ENCODE data around the gene ITGA2.
"Not testable (repeated sequence)": the region's sequence is repeated elsewhere in the genome, so short reads cannot be mapped to it uniquely, and the experiment has no call there.

The ITGA2 gene

GRCh38 chr5:53109056-53109442 is 119.9 kb downstream of the ITGA2 start:
- DNase-seq: no peak

GRCh38 chr5:53109443-53110127 is 120.4 kb downstream of the ITGA2 start, which contains the start of gene MOCS2:
MOCS2 (minus strand) TSS chr5:53109757; CDS start chr5:53107174, 2,583 bp downstream.
- peak; percentile 84 for DNase-seq

- no peak for DNase-seq
Measured at GRCh38 chr5:53110156-53110555, 121.0 kb downstream of the ITGA2 start.

GRCh38 chr5:53111139-53111538 is 122.0 kb downstream of the ITGA2 start:
- no peak for DNase-seq

- DNase-seq: not testable (repeated sequence)
Measured at GRCh38 chr5:53112307-53112706, 123.2 kb downstream of the ITGA2 start.

GRCh38 chr5:53112909-53113308 is 123.8 kb downstream of the ITGA2 start:
- DNase-seq: no peak

- no peak for DNase-seq
Measured at GRCh38 chr5:53113947-53114346, 124.8 kb downstream of the ITGA2 start.

- DNase-seq: no peak
Measured at GRCh38 chr5:53114988-53115387, 125.8 kb downstream of the ITGA2 start.

- DNase-seq: no peak
Measured at GRCh38 chr5:53116597-53116996, 127.4 kb downstream of the ITGA2 start.

- DNase-seq: no peak
Measured at GRCh38 chr5:53118879-53119278, 129.7 kb downstream of the ITGA2 start.

- DNase-seq: no peak
Measured at GRCh38 chr5:53120165-53120564, 131.0 kb downstream of the ITGA2 start.

- peak; percentile 22 for DNase-seq
Measured at GRCh38 chr5:53123702-53124101, 134.6 kb downstream of the ITGA2 start.

GRCh38 chr5:53126521-53126920 is 137.4 kb downstream of the ITGA2 start:
- peak; percentile 82 for DNase-seq

- no peak for DNase-seq
Measured at GRCh38 chr5:53127107-53127506, 138.0 kb downstream of the ITGA2 start.

GRCh38 chr5:53128481-53128880 is 139.3 kb downstream of the ITGA2 start:
- no peak for DNase-seq

- DNase-seq: peak; percentile 64
Measured at GRCh38 chr5:53130266-53130665, 141.1 kb downstream of the ITGA2 start.

- DNase-seq: no peak
Measured at GRCh38 chr5:53133020-53133419, 143.9 kb downstream of the ITGA2 start.

Measured in fibroblast of skin of back (primary cell).